HCT116 (cell line): ENCODE measurements around the gene OR4P4. TPM values are rescaled to one million over a fixed set of nuclear protein-coding genes. Genes with fewer than 3 reads are reported as not detected.

Experiments
- ATAC-seq: fragments of 200-7000 bp; cut with Tn5 transposase; 2 replicates; pipeline ENCODE4 v1.9.1; 2020; ENCODE audit warnings: mild to moderate bottlenecking, moderate library complexity
- BruUV-seq: library from RNA; stranded (reverse); fragments of 400-500 nt; replicated peaks from 2 replicates; lab custom pipeline; 2021; lab: Mats Ljungman, UMichigan
- CTCF ChIA-PET: fragments of 300-600 bp; sonication (Branson Sonifier 250); formaldehyde crosslinking; loops from one replicate; lab custom pipeline; 2021; ENCODE audit warnings: antibody characterized with exemption; lab: Charles Lee
- POLR2A ChIA-PET: fragments of 300-600, 350-600 bp; sonication (Branson Sonifier 250); formaldehyde crosslinking; loops from one replicate; lab custom pipeline; 2021; ENCODE audit warnings: antibody characterized with exemption; lab: Charles Lee
- RAD21 ChIA-PET, 2 experiments: fragments of 300-600 bp; sonication (Branson Sonifier 250); formaldehyde crosslinking; loops; one replicate each; lab custom pipeline; 2023; ENCODE audit warnings: low total read pairs in 2 of 2; ENCODE audit not compliant: uncharacterized antibody in 2 of 2, unreplicated experiment in 2 of 2, low non-redundant PET in 1 of 2; lab: Charles Lee
- DNase-seq: peaks from one replicate; pipeline ENCODE4 v3.0.0-alpha.2; 2010; ENCODE audit warnings: low read depth, low spot score
- H2AFZ ChIP-seq: fragments of 200-600 bp; shearing (Covaris generic), sonication (generic); 2 replicates; pipeline ENCODE4 v1.6.1; 2017; ENCODE audit warnings: low read depth, mixed run types, mixed read lengths, antibody characterized with exemption, low read length; ENCODE audit not compliant: poor library complexity, severe bottlenecking
- H3K27ac ChIP-seq: 2 replicates; pipeline ENCODE4 v1.5.1; 2012; ENCODE audit warnings: low read depth, low read length
- H3K27me3 ChIP-seq: fragments of 200-600 bp; sonication (generic); 2 replicates; pipeline ENCODE4 v1.6.1; 2016; ENCODE audit warnings: mixed run types, low read length, mixed read lengths; ENCODE audit not compliant: insufficient read depth
- H3K36me3 ChIP-seq, 2 experiments: fragments of 200-500 bp in 1 of 2; fragments of 200-600 bp in 1 of 2; sonication (Bioruptor generic) in 1 of 2; sonication (generic) in 1 of 2; 2 replicates each; pipeline versions ENCODE4 v1.5.1 to v1.6.1; 2014 to 2016; ENCODE audit warnings: low read length in 2 of 2, inconsistent platforms in 1 of 2, mixed read lengths in 1 of 2, mixed run types in 1 of 2; ENCODE audit not compliant: insufficient read depth in 2 of 2, control insufficient read depth in 1 of 2
- H3K4me1 ChIP-seq, 2 experiments: fragments of 200-600 bp in 1 of 2; sonication (generic) in 1 of 2; 2 replicates each; pipeline versions ENCODE4 v1.5.1 to v1.6.1; 2012 to 2017; ENCODE audit warnings: low read length in 2 of 2, inconsistent platforms in 1 of 2, mild to moderate bottlenecking in 1 of 2, mixed read lengths in 1 of 2, mixed run types in 1 of 2, moderate library complexity in 1 of 2; ENCODE audit not compliant: insufficient read depth in 2 of 2, control insufficient read depth in 1 of 2
- H3K4me2 ChIP-seq: fragments of 200-600 bp; sonication (generic); 2 replicates; pipeline ENCODE4 v1.6.1; 2017; ENCODE audit warnings: mixed run types, low read length, mixed read lengths
- H3K4me3 ChIP-seq, 2 experiments: fragments of 200-600 bp in 1 of 2; sonication (generic) in 1 of 2; replicated peaks in 1 of 2; 2 replicates each; pipeline ENCODE4 v1.5.1; 2011 to 2016; ENCODE audit warnings: low read length in 2 of 2, control low read depth in 1 of 2, low read depth in 1 of 2, mild to moderate bottlenecking in 1 of 2, mixed read lengths in 1 of 2, mixed run types in 1 of 2
- H3K79me2 ChIP-seq: fragments of 200-600 bp; sonication (generic); 2 replicates; pipeline ENCODE4 v1.6.1; 2017; ENCODE audit warnings: mild to moderate bottlenecking, mixed run types, low read length, moderate library complexity, mixed read lengths; ENCODE audit not compliant: insufficient read depth
- H3K9ac ChIP-seq: fragments of 200-600 bp; sonication (generic); 2 replicates; pipeline ENCODE4 v1.6.1; 2016; ENCODE audit warnings: low read length, mixed read lengths
- H3K9me2 ChIP-seq: fragments of 200-600 bp; sonication (generic), shearing (Covaris generic); 2 replicates; pipeline ENCODE4 v1.6.1; 2017; ENCODE audit warnings: mixed run types, mild to moderate bottlenecking, moderate library complexity; ENCODE audit not compliant: insufficient read depth
- H3K9me3 ChIP-seq, 2 experiments: fragments of 200-500 bp in 1 of 2; fragments of 200-600 bp in 1 of 2; sonication (Bioruptor generic) in 1 of 2; sonication (generic) in 1 of 2; 2 replicates each; pipeline ENCODE4 v1.6.1; 2014 to 2017; ENCODE audit warnings: low read length in 2 of 2, mixed read lengths in 2 of 2, inconsistent platforms in 1 of 2, low read depth in 1 of 2, mild to moderate bottlenecking in 1 of 2, mixed run types in 1 of 2, moderate library complexity in 1 of 2; ENCODE audit not compliant: control insufficient read depth in 1 of 2, insufficient read depth in 1 of 2
- H4K20me1 ChIP-seq: fragments of 200-600 bp; sonication (generic), shearing (Covaris generic); 2 replicates; pipeline ENCODE4 v1.6.1; 2017; ENCODE audit warnings: mixed run types, mild to moderate bottlenecking, moderate library complexity; ENCODE audit not compliant: insufficient read depth
- CEBPB ChIP-seq: IDR thresholded peaks from 2 replicates; pipeline ENCODE4 v1.6.1; 2012; ENCODE audit warnings: low read depth
- ELF1 ChIP-seq: IDR thresholded peaks from 2 replicates; pipeline ENCODE4 v1.6.1; 2012; ENCODE audit warnings: low read depth, borderline replicate concordance
- EZH2 ChIP-seq: fragments of 200-600 bp; sonication (generic); IDR thresholded peaks from 2 replicates; pipeline ENCODE4 v1.6.1; 2017; ENCODE audit warnings: antibody characterized with exemption, mixed run types
- EZH2phosphoT487 ChIP-seq: fragments of 200-600 bp; IDR thresholded peaks from 2 replicates; pipeline ENCODE4 v1.6.1; 2018; ENCODE audit warnings: antibody characterized with exemption, borderline replicate concordance
- FOSL1 ChIP-seq: IDR thresholded peaks from 2 replicates; pipeline ENCODE4 v1.6.1; 2012; ENCODE audit warnings: low read depth
- POLR2A ChIP-seq: IDR thresholded peaks from 2 replicates; pipeline ENCODE4 v1.7.0; 2011; ENCODE audit warnings: borderline replicate concordance; ENCODE audit not compliant: insufficient read depth, insufficient read length; ENCODE audit errors: extremely low read depth
- POLR2AphosphoS5 ChIP-seq: IDR thresholded peaks from 2 replicates; pipeline ENCODE4 v1.6.1; 2011; ENCODE audit warnings: mild to moderate bottlenecking, low read depth, low read length, moderate library complexity
- RAD21 ChIP-seq: IDR thresholded peaks from 2 replicates; pipeline ENCODE4 v1.6.1; 2012; ENCODE audit warnings: low read depth, mild to moderate bottlenecking
- SP1 ChIP-seq: IDR thresholded peaks from 2 replicates; pipeline ENCODE4 v1.6.1; 2012; ENCODE audit warnings: low read depth
- SRF ChIP-seq: IDR thresholded peaks from 2 replicates; pipeline ENCODE4 v1.6.1; 2012; ENCODE audit warnings: low read depth
- TCF7L2 ChIP-seq: IDR thresholded peaks from 2 replicates; pipeline ENCODE4 v1.7.0; 2011; ENCODE audit warnings: borderline replicate concordance, inconsistent platforms; ENCODE audit not compliant: insufficient read depth, insufficient read length; ENCODE audit errors: extremely low read depth
- ZBTB33 ChIP-seq: IDR thresholded peaks from 2 replicates; pipeline ENCODE4 v1.6.1; 2011; ENCODE audit warnings: mild to moderate bottlenecking, low read length, moderate library complexity; ENCODE audit not compliant: insufficient replicate concordance; ENCODE audit errors: extremely low read depth
- ZFX ChIP-seq: fragments of 450-650 bp; IDR thresholded peaks from 2 replicates; pipeline ENCODE4 v1.6.1; 2017
- ZNF274 ChIP-seq: fragments of 200-500 bp; sonication (Bioruptor generic); IDR thresholded peaks from 2 replicates; pipeline ENCODE4 v1.6.1; 2014; ENCODE audit warnings: mild to moderate bottlenecking, low read depth, low read length, inconsistent platforms
- intact Hi-C: fragments of 100-400 bp; cut with micrococcal nuclease; formaldehyde crosslinking; loops from 2 replicates; pipeline ENCODE4 v1.10.0; 2022
- total RNA-seq: library from RNA; stranded (reverse); gene quantifications from one replicate; pipeline ENCODE4 v1.2.1, GENCODE V29; 2021; ENCODE audit not compliant: unreplicated experiment
- TF ChIP-seq, protein P1 (sequence below): IDR thresholded peaks from 2 replicates; pipeline ENCODE4 v1.6.1; 2012; ENCODE audit warnings: low read depth

Gene OR4P4
- total RNA-seq, 1 experiment from 2014 or later = not detected

GRCh38 chr11:55624531-55624930 lies 10.4 kb upstream of the OR4P4 start (continued):
- no peak for TF ChIP-seq EZH2

DNA sequence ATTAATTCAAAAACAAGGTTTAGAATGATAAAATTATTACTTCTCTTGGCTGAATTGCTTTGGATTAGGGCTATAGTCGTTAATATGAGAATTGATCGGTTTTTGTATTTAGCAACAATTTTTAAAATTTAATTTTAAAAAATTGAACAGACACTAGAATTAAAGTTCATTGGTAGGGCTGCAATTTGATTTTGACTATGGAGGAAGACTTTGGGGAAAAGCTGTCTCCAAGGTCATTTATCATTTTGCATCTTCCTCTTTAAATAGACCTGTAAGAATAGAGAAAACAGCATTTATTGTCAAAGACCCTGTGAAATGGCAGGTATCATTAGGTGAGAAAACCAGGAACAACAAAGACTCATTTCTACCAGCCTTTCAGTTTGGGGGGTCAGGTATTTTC lies 13.1 kb downstream of the OR4P4 start, which contains the start of gene OR4S2:
Gene OR4S2, plus strand, starts transcription at position 301 of the 400 bp plus-strand sequence. CDS start 2,577 bp downstream, outside the sequence.
- H3K9me3 ChIP-seq = peaks cover 17 to 35% of the 10 kb centered on the region in 2 experiments; a peak in 2 of 4 replicates
- ChIA-PET RAD21 (no interaction called here), CTCF (no interaction called here), POLR2A (no interaction called here)
- H3K9ac ChIP-seq = no peak within 1 kb of the TSS
- H3K4me1 ChIP-seq = no peaks in the 10 kb centered on the region
- H2AFZ ChIP-seq = no peak within 1 kb of the TSS
- no peaks in the 10 kb centered on the region for H3K36me3 ChIP-seq
- H3K4me3 ChIP-seq = no peak within 1 kb of the TSS
- intact Hi-C loops = loop anchor here (10.0 kb wide), 1 partner anchor 743 kb away; no protein-coding TSS in a partner anchor
- TF ChIP-seq RAD21 = no peak
- no peaks in the 10 kb centered on the region for H4K20me1 ChIP-seq
- BruUV-seq = no TSS peak
- no peaks in the 10 kb centered on the region for H3K79me2 ChIP-seq
- H3K9me2 ChIP-seq = no peaks in the 10 kb centered on the region
- H3K27me3 ChIP-seq = no peaks in the 10 kb centered on the region
- no peak within 1 kb of the TSS for H3K27ac ChIP-seq
- no peak for ATAC-seq
- H3K4me2 ChIP-seq = no peak within 1 kb of the TSS
- no peak for DNase-seq

DNA sequence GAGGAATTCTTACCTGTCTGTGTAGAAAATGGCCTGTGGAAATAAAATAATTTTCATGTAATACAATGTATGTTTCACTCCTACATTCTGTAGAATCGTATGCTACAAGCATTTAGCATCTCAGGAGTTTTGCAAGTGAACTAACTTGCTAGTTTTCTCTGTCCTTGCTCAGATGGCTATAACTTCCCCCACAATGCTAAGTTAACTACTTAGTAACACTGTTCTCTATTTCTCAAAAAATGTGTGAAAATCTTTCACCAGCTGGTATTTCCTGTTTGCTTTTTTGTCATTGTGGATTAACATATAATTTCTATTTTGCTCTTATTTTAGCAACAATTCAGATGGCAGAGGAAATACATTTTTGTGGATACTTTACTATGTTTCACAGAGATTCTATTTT lies 17.6 kb downstream of the OR4P4 start:
- Histone ChIP-seq H3K27ac (no peak overlapping the region), H2AFZ (no peak overlapping the region), H3K4me3 (no peak overlapping the region), H3K4me1 (no peaks in the 10 kb centered on the region), H3K4me2 (no peak overlapping the region), H4K20me1 (no peaks in the 10 kb centered on the region), H3K9me2 (no peaks in the 10 kb centered on the region), H3K9ac (no peak overlapping the region), H3K79me2 (no peaks in the 10 kb centered on the region), H3K27me3 (no peaks in the 10 kb centered on the region), H3K36me3 (no peaks in the 10 kb centered on the region), H3K9me3 (peaks cover 11 to 38% of the 10 kb centered on the region in 2 experiments; a peak in 2 of 4 replicates)
- DNase-seq (no peak), ATAC-seq (no peak)
- intact Hi-C loops = no loop called here
- RAD21 ChIA-PET = no interaction called here
- CTCF ChIA-PET = no interaction called here
- BruUV-seq = no TSS peak
- POLR2A ChIA-PET = no interaction called here
- TF ChIP-seq FOSL1 = no peak
- no peak for TF ChIP-seq EZH2phosphoT487
- TF ChIP-seq SRF = no peak
- TF ChIP-seq ZFX = no peak
- no peak for TF ChIP-seq POLR2A
- TF ChIP-seq TCF7L2 = no peak
- no peak for TF ChIP-seq EZH2
- TF ChIP-seq CEBPB = no peak
- TF ChIP-seq ZBTB33 = no peak
- TF ChIP-seq POLR2AphosphoS5 = no peak
- TF ChIP-seq ELF1 = no peak
- TF ChIP-seq SP1 = no peak
- TF ChIP-seq, protein P1, sequence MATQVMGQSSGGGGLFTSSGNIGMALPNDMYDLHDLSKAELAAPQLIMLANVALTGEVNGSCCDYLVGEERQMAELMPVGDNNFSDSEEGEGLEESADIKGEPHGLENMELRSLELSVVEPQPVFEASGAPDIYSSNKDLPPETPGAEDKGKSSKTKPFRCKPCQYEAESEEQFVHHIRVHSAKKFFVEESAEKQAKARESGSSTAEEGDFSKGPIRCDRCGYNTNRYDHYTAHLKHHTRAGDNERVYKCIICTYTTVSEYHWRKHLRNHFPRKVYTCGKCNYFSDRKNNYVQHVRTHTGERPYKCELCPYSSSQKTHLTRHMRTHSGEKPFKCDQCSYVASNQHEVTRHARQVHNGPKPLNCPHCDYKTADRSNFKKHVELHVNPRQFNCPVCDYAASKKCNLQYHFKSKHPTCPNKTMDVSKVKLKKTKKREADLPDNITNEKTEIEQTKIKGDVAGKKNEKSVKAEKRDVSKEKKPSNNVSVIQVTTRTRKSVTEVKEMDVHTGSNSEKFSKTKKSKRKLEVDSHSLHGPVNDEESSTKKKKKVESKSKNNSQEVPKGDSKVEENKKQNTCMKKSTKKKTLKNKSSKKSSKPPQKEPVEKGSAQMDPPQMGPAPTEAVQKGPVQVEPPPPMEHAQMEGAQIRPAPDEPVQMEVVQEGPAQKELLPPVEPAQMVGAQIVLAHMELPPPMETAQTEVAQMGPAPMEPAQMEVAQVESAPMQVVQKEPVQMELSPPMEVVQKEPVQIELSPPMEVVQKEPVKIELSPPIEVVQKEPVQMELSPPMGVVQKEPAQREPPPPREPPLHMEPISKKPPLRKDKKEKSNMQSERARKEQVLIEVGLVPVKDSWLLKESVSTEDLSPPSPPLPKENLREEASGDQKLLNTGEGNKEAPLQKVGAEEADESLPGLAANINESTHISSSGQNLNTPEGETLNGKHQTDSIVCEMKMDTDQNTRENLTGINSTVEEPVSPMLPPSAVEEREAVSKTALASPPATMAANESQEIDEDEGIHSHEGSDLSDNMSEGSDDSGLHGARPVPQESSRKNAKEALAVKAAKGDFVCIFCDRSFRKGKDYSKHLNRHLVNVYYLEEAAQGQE = no peak
- no peak for TF ChIP-seq ZNF274
